CD4-positive, alpha-beta T cell treated with Interleukin-6 for 4 hours (primary cell): ENCODE measurements around the gene CASZ1.

Experiments used
- DNase-seq: peaks from one replicate; pipeline ENCODE4 v3.0.0-alpha.2; 2020; ENCODE audit warnings: mixed read lengths

The CASZ1 gene

GRCh38 chr1:10824821-10825540 lies 28.5 kb upstream of the CASZ1 start:
- DNase-seq: no peak

GRCh38 chr1:10823000-10823401 lies 26.6 kb upstream of the CASZ1 start:
- DNase-seq: no peak

- no peak for DNase-seq
Measured at GRCh38 chr1:10821388-10821787, 24.9 kb upstream of the CASZ1 start.

GRCh38 chr1:10820422-10820821 lies 24.0 kb upstream of the CASZ1 start:
- no peak for DNase-seq

- DNase-seq: no peak
Measured at GRCh38 chr1:10819198-10819901, 22.9 kb upstream of the CASZ1 start.

GRCh38 chr1:10818262-10819197 lies 22.1 kb upstream of the CASZ1 start:
- no peak for DNase-seq

GRCh38 chr1:10816743-10817369 lies 20.4 kb upstream of the CASZ1 start:
- no peak for DNase-seq

- no peak for DNase-seq
Measured at GRCh38 chr1:10816233-10816632, 19.8 kb upstream of the CASZ1 start.

GRCh38 chr1:10815858-10816195 lies 19.4 kb upstream of the CASZ1 start:
- DNase-seq: no peak

- no peak for DNase-seq
Measured at GRCh38 chr1:10814976-10815857, 18.8 kb upstream of the CASZ1 start.

GRCh38 chr1:10814312-10814711 lies 17.9 kb upstream of the CASZ1 start:
- DNase-seq: no peak

- no peak for DNase-seq
Measured at GRCh38 chr1:10813799-10814198, 17.4 kb upstream of the CASZ1 start.

GRCh38 chr1:10812387-10812915 lies 16.0 kb upstream of the CASZ1 start:
- DNase-seq: no peak

GRCh38 chr1:10808441-10808840 lies 12.0 kb upstream of the CASZ1 start:
- DNase-seq: no peak

- DNase-seq: no peak
Measured at GRCh38 chr1:10806966-10807365, 10.5 kb upstream of the CASZ1 start.

- DNase-seq: peak; percentile 7
Measured at GRCh38 chr1:10803971-10804820, 7.8 kb upstream of the CASZ1 start.

- DNase-seq: no peak
Measured at GRCh38 chr1:10802944-10803715, 6.7 kb upstream of the CASZ1 start.

GRCh38 chr1:10800778-10801177 lies 4.3 kb upstream of the CASZ1 start:
- no peak for DNase-seq

- no peak for DNase-seq
Measured at GRCh38 chr1:10799726-10800125, 3.3 kb upstream of the CASZ1 start.
